ENCODE measurements around the gene CST9L.

CST9L gene, protein sequence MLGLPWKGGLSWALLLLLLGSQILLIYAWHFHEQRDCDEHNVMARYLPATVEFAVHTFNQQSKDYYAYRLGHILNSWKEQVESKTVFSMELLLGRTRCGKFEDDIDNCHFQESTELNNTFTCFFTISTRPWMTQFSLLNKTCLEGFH

DNA sequence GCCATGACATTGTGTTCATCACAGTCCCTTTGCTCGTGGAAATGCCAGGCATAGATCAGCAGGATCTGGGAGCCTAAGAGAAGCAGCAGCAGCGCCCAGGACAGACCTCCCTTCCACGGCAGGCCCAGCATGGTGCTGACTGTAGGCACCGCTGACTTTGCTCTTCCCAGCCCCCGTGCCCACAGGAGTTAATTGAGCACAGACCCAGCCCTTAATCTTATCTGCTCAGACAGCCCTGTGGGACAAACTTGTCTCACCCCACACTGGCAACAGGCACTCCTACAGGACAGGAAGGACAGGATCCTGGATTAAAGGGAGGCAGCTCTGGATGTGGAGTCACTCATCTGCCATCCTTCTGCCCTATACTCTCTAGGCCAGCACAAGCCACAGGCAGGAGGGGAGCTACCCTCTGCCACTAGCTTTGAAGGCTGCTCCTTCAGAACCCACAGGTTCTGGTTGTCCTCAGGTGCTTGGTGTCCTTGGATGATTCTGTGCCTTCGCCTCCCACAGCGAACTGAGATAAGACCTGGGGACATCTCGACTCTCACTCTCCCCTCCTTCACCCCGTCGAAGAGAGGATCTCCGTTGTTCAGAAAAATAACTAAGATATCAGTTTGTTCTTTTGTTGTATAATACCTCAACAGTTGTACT is at the start of gene CST9L:
CST9L (minus strand) TSS at position 165 of the 651 bp plus-strand sequence; CDS start at position 131, 34 bp downstream.
- no peak for DNase-seq (ENCODE audit: low read depth)

DNA sequence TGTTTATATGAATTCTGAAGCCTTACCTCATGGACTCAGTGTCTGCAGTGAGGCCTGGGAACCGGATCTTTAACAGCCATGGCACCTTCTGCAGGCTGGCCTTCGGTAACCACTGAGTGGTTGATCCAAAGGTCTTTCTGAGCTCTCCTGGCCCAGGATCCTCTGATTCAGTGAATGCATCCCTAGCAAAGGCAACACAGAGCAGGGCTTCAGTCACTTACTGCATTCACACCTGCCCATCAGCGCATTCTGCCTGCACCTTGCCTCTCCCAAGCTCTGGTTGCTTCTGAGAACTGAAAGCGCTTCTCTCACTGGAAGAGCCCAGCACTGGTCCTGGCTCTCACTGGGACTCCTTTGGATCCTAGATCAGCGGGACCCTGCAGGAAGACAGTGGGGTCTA is 45.9 kb upstream of the CST9L start:
- no peak for DNase-seq (ENCODE audit: low read depth)

DNA sequence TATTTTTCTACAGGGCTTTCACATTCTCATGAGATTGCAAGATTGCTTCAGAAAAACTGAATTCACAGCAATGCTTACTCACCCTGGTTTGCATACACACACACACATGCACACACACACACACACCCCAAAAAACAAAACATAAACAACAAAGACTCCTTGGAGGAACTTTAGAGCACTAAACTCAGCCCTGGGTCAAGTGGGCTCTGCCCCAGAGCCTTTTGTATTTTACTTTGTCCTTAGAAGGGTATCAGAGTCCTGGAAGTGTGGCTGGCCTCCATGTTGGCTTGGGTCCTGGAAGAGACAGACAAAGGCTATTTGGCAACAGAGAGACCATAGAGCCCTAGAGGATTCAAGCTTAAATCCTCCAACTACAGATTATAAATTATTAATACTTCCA is 45.4 kb upstream of the CST9L start:
- DNase-seq (ENCODE audit: low read depth): no peak

DNA sequence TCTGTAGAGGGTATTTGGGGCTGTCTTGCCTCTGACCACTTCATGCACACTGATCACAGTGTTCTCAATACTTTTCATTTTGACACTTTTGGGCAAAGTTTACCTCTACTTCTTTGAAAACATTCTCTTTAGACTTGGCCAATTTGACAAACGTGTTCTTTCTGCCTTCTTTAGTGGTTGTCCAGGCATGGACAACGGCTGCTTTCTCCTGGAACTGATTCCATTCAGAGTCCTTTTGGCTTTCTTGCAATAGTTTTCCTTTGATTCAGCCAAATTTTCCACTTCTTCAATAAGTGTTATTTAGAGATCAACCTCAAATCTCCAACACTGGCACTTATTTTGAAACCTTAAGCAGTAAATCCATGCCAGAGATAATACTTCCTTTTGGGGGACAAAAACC is 44.1 kb upstream of the CST9L start:
- DNase-seq (ENCODE audit: low read depth): no peak

DNA sequence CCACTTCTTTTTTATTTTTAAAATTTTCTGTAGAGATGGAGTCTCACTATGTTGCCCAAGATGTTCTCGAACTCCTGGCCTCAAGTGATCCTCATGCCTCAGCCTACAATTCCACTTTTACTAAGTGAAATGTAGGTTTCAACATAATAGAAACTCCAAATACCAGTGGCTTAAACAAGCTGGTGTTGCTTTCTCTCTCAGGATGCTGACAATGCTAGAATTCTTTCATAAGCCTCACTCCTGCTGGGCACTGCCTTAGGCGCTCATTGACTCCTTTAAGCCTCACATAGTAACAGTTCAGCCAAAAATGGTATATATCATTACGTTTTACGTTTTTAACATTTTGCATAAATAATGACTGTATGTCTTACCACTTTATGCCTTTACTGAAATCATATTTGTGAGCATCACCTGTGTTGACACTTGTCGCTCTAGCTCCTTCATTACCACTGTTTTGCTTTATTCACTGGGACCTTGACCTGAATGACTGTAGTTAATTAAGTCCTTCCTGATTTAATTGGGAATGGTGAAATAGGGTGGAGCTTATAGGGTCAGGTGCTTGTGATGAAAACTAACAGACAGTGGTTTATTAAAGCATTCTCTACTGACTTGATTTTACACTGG is 41.3 kb upstream of the CST9L start:
- no peak for DNase-seq (ENCODE audit: low read depth)

DNA sequence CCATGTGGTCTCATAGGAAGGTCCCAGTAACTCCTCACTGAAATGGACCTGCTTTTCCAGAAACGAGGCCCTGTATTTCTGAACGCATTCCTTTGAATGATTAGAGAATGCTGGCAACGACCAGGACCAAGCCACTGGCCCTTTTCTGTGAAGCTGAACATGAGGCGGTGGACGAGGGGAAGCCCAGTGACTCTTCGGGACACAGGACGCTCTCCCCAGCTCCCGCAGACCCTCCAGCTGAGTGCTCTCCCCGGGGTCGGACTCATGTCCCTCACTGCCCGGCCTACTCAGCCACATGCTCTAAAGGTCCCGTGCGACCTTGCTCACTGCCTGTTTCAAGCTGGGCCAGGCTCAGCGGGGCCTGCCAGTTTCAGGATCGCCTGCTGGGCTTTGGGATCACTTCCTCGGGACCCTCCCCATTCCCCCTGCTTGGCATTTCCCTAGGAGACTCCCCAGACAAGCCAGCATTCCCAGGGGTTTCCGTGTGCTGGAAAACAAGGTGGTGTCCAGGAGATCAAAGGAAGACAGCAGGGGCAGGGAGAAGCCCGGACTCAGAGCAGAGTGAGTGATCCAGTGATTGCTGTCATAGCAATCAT is 40.1 kb upstream of the CST9L start:
- no peak for DNase-seq (ENCODE audit: low read depth)

DNA sequence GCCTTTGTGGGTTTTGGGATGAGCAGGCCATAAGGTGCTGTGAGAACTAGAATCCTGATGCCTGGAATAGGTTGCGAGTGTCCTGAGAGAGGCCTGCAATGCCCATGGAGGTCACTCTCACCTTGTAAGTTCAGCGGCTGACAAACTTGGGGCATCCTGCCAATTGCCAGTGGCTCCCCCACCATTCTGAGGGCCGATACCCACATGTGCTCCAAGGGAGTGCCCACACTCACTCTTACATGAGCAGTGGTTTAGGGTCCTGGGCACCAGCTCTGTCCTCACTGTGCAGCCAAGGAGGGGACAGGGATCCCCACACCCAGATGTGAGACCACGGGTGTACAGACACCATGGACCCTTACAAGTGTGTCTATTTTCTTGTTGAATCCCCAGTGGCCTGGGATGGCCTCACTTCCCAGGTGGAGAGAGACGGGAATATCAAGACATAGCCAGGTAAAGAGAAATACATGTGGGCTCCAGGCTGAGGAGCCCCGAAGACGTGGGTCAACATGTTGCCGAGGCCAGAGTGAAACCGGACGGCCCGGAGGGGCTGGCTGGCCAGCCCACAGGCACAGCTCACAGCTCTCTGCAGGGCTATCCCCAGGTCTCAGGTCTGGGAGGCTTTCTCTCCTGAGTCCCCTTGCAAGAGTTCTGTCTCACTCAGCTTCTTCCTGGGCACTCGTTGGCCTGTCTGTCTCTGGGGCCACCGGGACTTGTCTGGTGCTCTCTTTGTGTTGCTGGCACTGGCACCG is 39.4 kb upstream of the CST9L start:
- DNase-seq (ENCODE audit: low read depth): no peak

DNA sequence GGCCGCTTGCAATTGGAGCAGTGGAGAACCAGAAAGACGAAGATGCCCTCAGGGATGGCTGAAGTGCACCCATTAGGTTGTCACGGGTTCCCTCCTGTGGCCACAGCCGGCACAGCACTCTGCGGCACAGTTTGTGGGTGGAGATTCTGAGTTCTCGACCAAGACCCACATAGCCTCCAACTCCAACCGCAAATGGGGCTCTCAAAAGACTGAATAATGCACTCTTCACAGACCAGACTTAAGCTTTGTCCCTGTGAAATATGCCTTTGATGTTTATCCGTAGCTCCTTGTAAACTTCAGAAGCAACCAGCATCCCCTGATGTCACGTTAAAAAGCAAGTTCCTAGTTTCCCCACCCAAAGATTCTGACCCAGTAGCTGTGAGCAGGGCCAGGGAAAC is 38.4 kb upstream of the CST9L start:
- peak; percentile 80 for DNase-seq (ENCODE audit: low read depth)

DNA sequence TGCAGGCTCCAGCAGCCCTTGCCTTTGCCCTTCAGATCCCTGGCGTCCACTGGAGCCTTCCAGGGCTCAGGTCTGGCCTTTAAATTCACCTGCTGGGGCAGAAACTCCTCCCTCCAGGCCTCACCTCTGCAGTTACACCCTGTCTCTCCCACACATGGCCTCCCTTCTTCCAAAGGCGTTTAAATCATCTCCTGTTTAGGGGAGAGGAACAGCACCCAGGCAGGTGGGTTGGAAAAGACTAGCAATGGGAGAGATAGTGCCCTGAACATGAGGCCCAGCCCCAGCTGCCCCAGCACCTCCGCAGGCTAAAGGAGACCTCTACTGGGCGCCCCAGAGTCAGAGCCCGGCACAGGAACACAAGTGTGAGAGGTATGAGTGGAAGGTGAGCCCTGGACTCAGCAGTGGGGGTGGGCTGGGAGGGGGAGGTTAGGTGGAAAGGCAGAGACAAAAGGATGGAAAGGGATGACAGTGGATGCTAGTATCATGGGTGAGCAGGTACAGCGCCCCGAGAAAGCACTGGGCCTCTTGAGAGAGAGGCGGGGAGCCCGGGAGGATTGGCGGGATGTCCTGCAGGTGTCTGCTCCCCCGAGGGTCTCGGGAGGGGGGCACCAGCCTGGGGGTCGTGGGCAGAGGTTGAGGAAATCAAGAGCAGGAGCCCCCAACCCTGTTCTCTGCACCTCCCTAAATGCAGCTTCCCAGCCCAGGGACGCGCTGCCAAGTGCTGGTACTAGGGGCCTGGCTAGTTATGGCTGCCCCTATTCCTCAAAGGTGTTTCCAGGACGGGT is 37.8 kb upstream of the CST9L start, which contains the start of gene CST9:
CST9 (minus strand) TSS at position 51 of the 785 bp plus-strand sequence. CDS start 53 bp downstream, outside the sequence.
- DNase-seq (ENCODE audit: low read depth): no peak

DNA sequence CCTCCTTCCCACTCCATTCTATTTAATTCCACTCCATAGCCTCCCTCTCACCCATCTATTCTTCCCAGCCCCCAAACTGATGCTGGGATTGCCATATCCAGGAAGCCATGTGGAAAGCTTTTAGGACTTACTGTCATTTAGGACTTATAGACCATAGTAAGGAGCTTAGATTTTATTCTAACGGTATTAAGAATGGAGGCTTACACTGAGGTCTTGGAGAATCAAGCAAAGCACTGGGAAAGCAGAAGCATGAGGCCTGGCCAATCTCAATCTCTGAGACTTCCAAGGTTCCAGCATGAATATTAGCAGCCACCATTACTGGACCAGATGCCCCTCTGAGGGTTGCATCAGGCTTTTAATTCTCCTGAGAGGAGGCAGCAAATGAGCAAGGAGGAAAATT is 36.0 kb upstream of the CST9L start:
- DNase-seq (ENCODE audit: low read depth): no peak

DNA sequence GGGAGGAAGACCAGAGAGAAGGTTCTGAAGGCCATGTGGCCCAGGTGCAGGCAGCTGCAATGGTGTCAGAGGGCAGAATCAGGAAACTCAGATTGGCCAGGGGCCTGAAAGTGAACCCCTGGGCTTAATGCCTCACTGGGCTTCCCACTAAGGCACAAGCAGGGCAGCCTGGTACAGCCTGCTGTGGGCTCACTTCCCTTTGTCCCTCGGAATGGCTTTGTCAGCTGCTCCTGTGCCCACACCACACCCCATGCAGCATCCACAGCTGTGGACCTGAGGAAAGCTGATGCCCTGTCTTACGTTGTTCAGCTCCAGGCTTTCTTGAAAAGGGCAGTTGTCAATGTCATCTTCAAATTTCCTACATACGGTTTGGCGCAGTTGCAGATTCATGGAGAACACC is 35.0 kb upstream of the CST9L start:
- no peak for DNase-seq (ENCODE audit: low read depth)

DNA sequence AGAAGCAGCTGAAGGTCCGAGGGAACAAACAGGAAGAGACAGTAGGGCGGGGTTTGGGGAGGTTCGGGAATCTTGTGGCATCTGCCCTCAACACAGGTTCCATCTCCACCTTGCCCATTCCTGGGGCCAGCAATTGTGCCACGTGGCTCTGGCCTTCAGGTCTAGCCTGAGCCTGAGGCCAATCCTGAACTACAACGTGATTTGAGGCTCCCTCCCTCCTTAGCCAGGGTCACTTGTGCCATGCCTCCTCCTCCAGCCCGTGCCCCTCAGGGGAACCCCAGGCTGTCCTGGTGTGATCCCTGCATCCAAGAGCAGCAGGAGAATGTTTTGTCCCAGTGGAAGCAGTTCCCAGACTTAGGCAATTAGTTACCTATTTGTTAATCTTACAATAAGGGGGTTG is 34.4 kb upstream of the CST9L start:
- DNase-seq (ENCODE audit: low read depth): no peak

DNA sequence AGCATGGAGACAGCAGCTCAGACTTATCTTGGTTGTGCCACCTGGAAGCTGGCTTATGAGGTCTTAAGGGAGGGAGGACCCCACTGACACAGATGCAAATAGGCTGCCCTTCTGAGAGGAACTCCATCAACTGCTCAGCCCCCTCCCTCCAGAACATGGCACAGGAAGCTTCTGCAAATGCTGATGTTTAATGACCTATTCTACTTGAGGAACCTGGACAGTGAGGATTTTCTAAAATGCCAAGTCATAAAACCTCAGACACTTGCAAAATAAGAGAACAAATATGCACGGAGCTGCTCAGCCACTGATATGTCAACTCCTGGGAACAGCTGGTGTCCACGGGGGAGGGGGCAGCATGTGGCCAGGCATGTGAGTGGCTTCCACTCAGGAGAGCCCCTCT is 34.0 kb upstream of the CST9L start:
- no peak for DNase-seq (ENCODE audit: low read depth)

DNA sequence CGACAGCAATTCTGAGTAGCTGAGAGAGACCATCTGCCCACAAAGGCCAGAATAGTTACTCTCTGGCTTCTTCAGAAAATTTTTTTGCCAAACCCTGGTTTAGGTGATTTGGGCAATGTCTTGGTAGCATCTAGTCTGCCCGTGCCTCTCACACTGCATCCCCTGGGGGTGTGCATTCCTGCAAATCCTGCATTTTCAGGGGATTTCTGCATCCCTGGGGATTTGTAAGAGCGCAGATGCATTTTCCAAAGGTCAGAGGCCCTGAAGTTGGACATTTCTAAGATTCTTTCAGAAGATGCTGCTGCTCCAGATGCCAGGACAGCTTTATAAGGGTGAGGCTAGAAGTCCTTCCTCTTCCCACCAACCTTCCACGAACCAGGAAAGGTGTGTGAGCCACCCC is 33.4 kb upstream of the CST9L start:
- DNase-seq (ENCODE audit: low read depth): peak; percentile 38

DNA sequence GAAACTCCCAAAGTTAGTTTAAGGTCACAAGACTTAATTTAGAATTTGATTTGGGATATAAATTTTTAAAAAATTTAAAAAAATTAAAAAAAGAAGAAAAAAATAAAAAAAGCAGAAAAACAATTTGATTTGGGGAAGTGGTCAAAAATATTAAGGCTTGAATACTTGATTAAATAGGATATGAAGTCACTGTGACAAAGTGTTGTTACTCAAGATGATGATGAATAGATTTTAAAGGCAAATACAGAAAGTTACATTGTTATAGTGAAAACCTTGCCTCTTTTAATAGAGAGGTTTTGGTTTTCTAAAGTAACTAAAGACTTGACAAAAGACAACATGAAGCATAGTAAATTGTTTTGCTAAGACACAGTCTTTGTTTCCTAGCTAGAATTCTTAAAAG is 30.2 kb upstream of the CST9L start:
- no peak for DNase-seq (ENCODE audit: low read depth)

DNA sequence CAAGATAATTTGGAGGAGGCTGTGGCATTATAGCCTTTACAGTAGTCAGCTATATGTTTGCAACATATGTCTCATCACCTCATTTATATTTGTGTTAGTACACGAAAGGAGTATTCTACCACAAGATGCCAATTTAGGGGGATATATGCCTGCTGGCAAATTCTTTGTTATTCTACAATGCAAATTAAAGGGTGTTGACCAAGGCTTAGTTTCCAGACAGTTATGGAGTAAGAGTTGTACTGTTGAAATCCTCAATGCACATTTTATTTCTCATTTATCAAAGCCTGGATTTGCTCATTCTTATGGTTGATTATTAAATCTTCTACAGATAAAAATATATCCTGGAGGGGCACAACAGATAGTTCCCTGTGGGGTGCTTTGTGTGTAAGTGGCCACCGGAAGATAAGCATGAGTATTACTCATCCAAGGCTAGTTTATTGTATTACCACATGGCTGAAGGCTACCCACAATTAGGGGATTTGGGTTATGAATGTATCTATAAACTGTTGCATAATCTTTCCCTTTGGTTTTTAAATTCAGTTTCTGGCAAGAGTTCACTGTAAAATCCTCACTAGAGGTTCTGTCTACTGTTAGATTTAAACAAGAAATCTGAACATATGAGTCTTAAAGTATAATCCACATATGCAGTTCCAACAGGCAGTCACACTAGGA is 28.4 kb upstream of the CST9L start:
- no peak for DNase-seq (ENCODE audit: low read depth)

DNA sequence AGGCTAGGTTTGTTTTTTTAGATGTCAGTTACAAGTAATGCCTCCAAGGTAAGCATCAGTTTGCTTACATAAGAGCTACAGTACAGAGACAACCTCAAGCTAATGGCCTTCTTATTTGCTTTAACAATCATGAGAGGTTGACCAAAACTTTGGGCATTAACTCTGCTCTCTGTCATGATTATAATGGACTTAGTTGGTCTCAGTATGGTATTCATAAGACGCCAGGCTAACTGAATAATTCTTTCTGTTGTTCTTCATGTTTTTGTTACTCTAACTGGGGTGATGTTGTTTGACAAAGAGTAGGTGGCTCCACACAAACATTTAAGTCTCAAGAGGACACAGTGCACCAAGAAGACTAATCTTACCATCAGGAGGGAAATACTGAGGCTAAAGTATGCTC is 27.7 kb upstream of the CST9L start:
- DNase-seq (ENCODE audit: low read depth): no peak

DNA sequence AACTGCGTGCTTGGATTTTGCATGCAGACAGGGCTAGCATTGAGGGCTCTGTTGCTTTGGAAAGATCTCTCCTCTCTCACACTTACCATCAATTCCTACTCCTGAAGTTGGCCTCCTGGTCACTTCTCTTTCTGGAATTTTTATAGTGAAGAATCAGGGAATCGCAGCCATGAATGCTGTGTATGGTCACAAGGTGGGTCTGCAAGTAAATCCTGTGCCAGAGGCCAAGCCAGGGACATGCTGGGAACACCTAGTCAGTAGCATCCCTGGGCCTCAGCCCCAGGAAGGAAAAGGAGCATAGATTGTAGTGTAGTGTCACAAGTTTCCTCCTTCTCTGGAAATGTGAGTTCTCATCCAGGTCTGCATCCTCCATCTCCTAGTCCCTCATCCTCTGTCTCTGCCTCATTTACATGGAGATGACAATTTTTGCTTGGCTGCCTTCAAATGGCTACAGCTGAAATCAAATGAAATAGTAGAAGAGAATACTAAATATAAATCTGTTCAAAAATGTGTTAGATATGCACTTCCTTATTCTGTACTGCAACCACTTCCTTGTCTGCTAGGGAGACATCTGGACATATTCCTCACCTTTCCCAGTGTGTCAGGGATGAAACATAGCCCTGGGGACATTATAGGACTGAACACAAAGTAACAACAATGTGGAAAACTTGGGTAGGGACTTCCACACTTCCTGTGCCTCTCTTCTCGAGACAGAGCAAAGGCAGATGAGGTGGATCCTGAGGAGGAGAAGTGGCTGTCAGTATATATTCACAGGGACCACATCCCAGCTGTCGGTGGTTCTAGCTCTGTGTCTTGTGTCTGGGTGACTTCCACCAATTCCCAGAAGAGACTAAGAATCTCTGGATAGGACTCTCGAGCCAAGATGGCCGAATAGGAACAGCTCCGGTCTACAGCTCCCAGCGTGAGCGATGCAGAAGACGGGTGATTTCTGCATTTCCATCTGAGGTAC is 20.4 kb upstream of the CST9L start:
- no peak for DNase-seq (ENCODE audit: low read depth)

DNA sequence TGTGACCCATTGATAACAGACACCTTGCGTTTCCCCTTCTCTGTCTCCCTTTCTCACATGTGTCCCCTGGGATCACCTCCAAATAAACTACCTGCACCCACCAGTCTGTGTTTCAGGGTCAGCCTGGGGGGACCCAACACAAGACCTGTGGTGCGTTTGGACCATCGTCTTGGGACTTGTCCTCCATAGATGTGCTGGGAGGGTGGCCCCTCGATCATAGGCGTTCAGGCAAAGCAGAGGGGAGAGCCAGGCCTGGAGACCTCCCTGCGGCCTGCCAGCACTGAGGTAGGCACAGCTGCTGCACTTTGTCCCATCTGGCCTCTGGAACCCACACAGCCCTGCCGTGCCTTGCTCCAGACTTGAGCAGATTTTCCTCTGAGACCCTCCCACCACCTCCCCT is 19.3 kb upstream of the CST9L start:
- DNase-seq (ENCODE audit: low read depth): no peak
